Natural killer cell (primary cell): ENCODE measurements around the gene AIP. TPM values are rescaled to one million over a fixed set of nuclear protein-coding genes. Genes with fewer than 3 reads are reported as not detected.

Experiments
- ATAC-seq, 3 donors: fragments of 150-1000 bp in 2 of 3; fragments of 200-7000 bp in 1 of 3; cut with Tn5 transposase; 1 replicate in 1 of 3; 2 replicates in 2 of 3; pipeline ENCODE4 v1.10.0; 2021; ENCODE audit warnings: mild to moderate bottlenecking in 2 of 3, moderate library complexity in 2 of 3
- DNase-seq, 2 donors: peaks; one replicate each; pipeline versions ENCODE4 v3.0.0 to v3.0.0-alpha.2; 2013 to 2021; ENCODE audit warnings: mixed read lengths in 1 of 2
- H3K27ac ChIP-seq: one replicate; pipeline ENCODE4 v1.5.1; 2013; ENCODE audit warnings: mild to moderate bottlenecking, low read length
- H3K27me3 ChIP-seq: one replicate; pipeline ENCODE4 v1.6.1; 2013; ENCODE audit warnings: low read length; ENCODE audit not compliant: control insufficient read depth, insufficient read depth
- H3K36me3 ChIP-seq: one replicate; pipeline ENCODE4 v1.6.1; 2013; ENCODE audit warnings: low read length; ENCODE audit not compliant: control insufficient read depth, insufficient read depth
- H3K4me1 ChIP-seq: one replicate; pipeline ENCODE4 v1.6.1; 2013; ENCODE audit warnings: low read length; ENCODE audit not compliant: control insufficient read depth, insufficient read depth
- H3K4me3 ChIP-seq: one replicate; pipeline ENCODE4 v1.5.1; 2013; ENCODE audit warnings: low read length
- H3K9me3 ChIP-seq: one replicate; pipeline ENCODE4 v1.6.1; 2013; ENCODE audit warnings: low read length; ENCODE audit not compliant: control insufficient read depth, insufficient read depth
- H3K27ac Mint-ChIP-seq, 2 donors: one replicate each; pipeline ENCODE4 v1.8.0; 2022; ENCODE audit warnings: mild to moderate bottlenecking in 2 of 2, mixed read lengths in 2 of 2, moderate library complexity in 1 of 2
- H3K27me3 Mint-ChIP-seq, 2 donors: one replicate each; pipeline ENCODE4 v1.8.0; 2022; ENCODE audit warnings: low read depth in 2 of 2, mixed read lengths in 2 of 2
- H3K36me3 Mint-ChIP-seq: one replicate; pipeline ENCODE4 v1.8.0; 2022; ENCODE audit warnings: mixed read lengths
- H3K4me1 Mint-ChIP-seq, 2 donors: one replicate each; pipeline ENCODE4 v1.8.0; 2022; ENCODE audit warnings: mixed read lengths in 2 of 2
- H3K4me3 Mint-ChIP-seq: one replicate; pipeline ENCODE4 v1.8.0; 2022; ENCODE audit warnings: mild to moderate bottlenecking, moderate library complexity, mixed read lengths
- H3K9me3 Mint-ChIP-seq, 2 donors: one replicate each; pipeline ENCODE4 v1.8.0; 2022; ENCODE audit warnings: mixed read lengths in 2 of 2
- WGBS: methylation state at CpG from one replicate; pipeline ENCODE4 v1.1.7; 2013; ENCODE audit warnings: missing lambda C conversion rate; ENCODE audit not compliant: insufficient coverage; 5-methylcytosine and 5-hydroxymethylcytosine counted together
- intact Hi-C: fragments of 100-400 bp; cut with micrococcal nuclease; formaldehyde crosslinking; loops from one replicate; pipeline ENCODE4 v1.14.2; 2022
- total RNA-seq, 4 donors: library from RNA; stranded (reverse); fragments of 120-200 nt in 1 of 4; gene quantifications; one replicate each; pipeline versions ENCODE4 v1.2.3 to v1.2.4, GENCODE V29; 2013 to 2022
- TF ChIP-seq, protein P1 (sequence below): fragments of 200-600 bp; IDR thresholded peaks from one replicate; pipeline ENCODE4 v1.8.0; 2022; ENCODE audit warnings: antibody characterized with exemption

Gene AIP
- total RNA-seq, 3 donors from 2014 or later (not counting 1 experiment from before 2014, with no cell fraction given) = 93.3 to 113 (median 98.1) TPM

- TF ChIP-seq, protein P1, sequence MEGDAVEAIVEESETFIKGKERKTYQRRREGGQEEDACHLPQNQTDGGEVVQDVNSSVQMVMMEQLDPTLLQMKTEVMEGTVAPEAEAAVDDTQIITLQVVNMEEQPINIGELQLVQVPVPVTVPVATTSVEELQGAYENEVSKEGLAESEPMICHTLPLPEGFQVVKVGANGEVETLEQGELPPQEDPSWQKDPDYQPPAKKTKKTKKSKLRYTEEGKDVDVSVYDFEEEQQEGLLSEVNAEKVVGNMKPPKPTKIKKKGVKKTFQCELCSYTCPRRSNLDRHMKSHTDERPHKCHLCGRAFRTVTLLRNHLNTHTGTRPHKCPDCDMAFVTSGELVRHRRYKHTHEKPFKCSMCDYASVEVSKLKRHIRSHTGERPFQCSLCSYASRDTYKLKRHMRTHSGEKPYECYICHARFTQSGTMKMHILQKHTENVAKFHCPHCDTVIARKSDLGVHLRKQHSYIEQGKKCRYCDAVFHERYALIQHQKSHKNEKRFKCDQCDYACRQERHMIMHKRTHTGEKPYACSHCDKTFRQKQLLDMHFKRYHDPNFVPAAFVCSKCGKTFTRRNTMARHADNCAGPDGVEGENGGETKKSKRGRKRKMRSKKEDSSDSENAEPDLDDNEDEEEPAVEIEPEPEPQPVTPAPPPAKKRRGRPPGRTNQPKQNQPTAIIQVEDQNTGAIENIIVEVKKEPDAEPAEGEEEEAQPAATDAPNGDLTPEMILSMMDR = no peak
- Histone ChIP-seq H3K36me3 (no peaks in the 10 kb centered on the region), H3K9me3 (no peaks in the 10 kb centered on the region), H3K4me3 (no peak overlapping the region), H3K27ac (no peak overlapping the region), H3K4me1 (peaks cover under 1% of the 10 kb centered on the region), H3K27me3 (no peaks in the 10 kb centered on the region)
- intact Hi-C loops = no loop called here
- H3K4me1 Mint-ChIP-seq = peaks cover 0 to 3% of the 10 kb centered on the region in 2 donors
- ATAC-seq (no peak), DNase-seq (no peak)
- H3K4me3 Mint-ChIP-seq = no peak overlapping the region
- no peaks in the 10 kb centered on the region for H3K9me3 Mint-ChIP-seq
- 90% methylated on average over 7 of the region's 7 CpGs for WGBS
- H3K27ac Mint-ChIP-seq = no peak overlapping the region
- H3K27me3 Mint-ChIP-seq = peaks cover 17 to 24% of the 10 kb centered on the region in 2 donors
- no peaks in the 10 kb centered on the region for H3K36me3 Mint-ChIP-seq
Measured at GRCh38 chr11:67514116-67514515, 31.3 kb downstream of the AIP start.

- intact Hi-C loops = no loop called here
- Histone ChIP-seq H3K4me3 (no peak overlapping the region), H3K4me1 (no peaks in the 10 kb centered on the region), H3K27ac (no peak overlapping the region), H3K9me3 (no peaks in the 10 kb centered on the region), H3K27me3 (no peaks in the 10 kb centered on the region), H3K36me3 (no peaks in the 10 kb centered on the region)
- H3K27me3 Mint-ChIP-seq = peaks cover 10 to 17% of the 10 kb centered on the region in 2 donors
- no peaks in the 10 kb centered on the region for H3K36me3 Mint-ChIP-seq
- H3K4me3 Mint-ChIP-seq = no peak overlapping the region
- TF ChIP-seq, protein P1 = no peak
- no peaks in the 10 kb centered on the region for H3K4me1 Mint-ChIP-seq
- DNase-seq (no peak), ATAC-seq (no peak)
- H3K27ac Mint-ChIP-seq = no peak overlapping the region
- 96% methylated on average over 9 of the region's 9 CpGs for WGBS
- H3K9me3 Mint-ChIP-seq = no peaks in the 10 kb centered on the region
Measured at GRCh38 chr11:67516806-67517205, 34.0 kb downstream of the AIP start.

GRCh38 chr11:67517784-67518552 is 35.1 kb downstream of the AIP start:
- Mint-ChIP-seq H3K9me3 (no peaks in the 10 kb centered on the region), H3K27ac (no peak overlapping the region), H3K27me3 (peaks cover 10 to 17% of the 10 kb centered on the region in 2 donors), H3K4me3 (no peak overlapping the region), H3K36me3 (no peaks in the 10 kb centered on the region), H3K4me1 (no peaks in the 10 kb centered on the region)
- H3K36me3 ChIP-seq = no peaks in the 10 kb centered on the region
- no peaks in the 10 kb centered on the region for H3K27me3 ChIP-seq
- no peak for DNase-seq
- 86% methylated on average over 10 of the region's 10 CpGs for WGBS
- no peak for ATAC-seq
- no peak overlapping the region for H3K27ac ChIP-seq
- H3K4me1 ChIP-seq = no peaks in the 10 kb centered on the region
- TF ChIP-seq, protein P1 = no peak
- no peak overlapping the region for H3K4me3 ChIP-seq
- intact Hi-C loops = no loop called here
- H3K9me3 ChIP-seq = no peaks in the 10 kb centered on the region

DNA sequence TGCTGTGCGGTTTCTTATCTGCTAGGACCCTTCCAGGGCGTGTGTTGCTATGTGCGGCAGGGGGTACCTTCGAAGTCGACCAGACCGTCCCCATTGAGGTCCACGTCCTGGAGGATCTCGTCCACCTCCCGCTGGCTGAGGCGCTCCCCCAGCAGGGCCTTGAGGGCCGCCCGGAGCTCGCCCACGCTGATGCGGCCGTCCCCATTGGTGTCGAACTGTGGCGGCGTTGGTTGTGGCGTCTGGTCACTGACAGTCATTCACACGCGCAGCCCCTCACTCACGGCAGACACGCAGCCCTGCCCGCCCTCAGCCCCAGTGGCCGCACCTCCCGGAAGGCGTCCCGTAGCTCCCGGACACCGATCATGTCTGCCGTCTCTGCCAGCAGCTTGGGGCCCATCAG is 36.9 kb downstream of the AIP start:
- H3K9me3 Mint-ChIP-seq = no peaks in the 10 kb centered on the region

More for the DNA sequence above, 36.9 kb downstream of the AIP start:
- Histone ChIP-seq H3K4me3 (no peak overlapping the region), H3K4me1 (no peaks in the 10 kb centered on the region), H3K27ac (no peak overlapping the region), H3K9me3 (no peaks in the 10 kb centered on the region), H3K27me3 (no peaks in the 10 kb centered on the region), H3K36me3 (no peaks in the 10 kb centered on the region)
- TF ChIP-seq, protein P1 = no peak
- Mint-ChIP-seq H3K4me3 (no peak overlapping the region), H3K27me3 (peaks cover 1 to 5% of the 10 kb centered on the region in 2 donors), H3K4me1 (no peaks in the 10 kb centered on the region), H3K36me3 (no peaks in the 10 kb centered on the region), H3K27ac (no peak overlapping the region)
- DNase-seq = no peak
- intact Hi-C loops = no loop called here
- 93% methylated on average over 32 of the region's 32 CpGs for WGBS
- ATAC-seq = no peak
